GM12878 (cell line): ENCODE measurements around the gene ADAMTSL1. TPM values are rescaled to one million over a fixed set of nuclear protein-coding genes. Genes with fewer than 3 reads are reported as not detected.
"Not testable (repeated sequence)": the region's sequence is repeated elsewhere in the genome, so short reads cannot be mapped to it uniquely, and the experiment has no call there.

Source experiments
- ATAC-seq: fragments of 200-7000 bp; cut with Tn5 transposase; 3 replicates; pipeline ENCODE4 v1.9.1; 2020; ENCODE audit warnings: mild to moderate bottlenecking, moderate library complexity
- BruUV-seq: library from RNA; stranded (reverse); fragments of 400-500 nt; replicated peaks from 2 replicates; lab custom pipeline; 2021; lab: Mats Ljungman, UMichigan
- CTCF ChIA-PET: fragments of 300-600 bp; sonication (Branson Sonifier 250); formaldehyde crosslinking; extraction: SDS; loops from one replicate; lab custom pipeline; 2021; ENCODE audit warnings: inconsistent platforms; lab: Yijun Ruan, JAX
- POLR2A ChIA-PET: fragments of 350-600 bp; formaldehyde crosslinking; extraction: SDS; loops from one replicate; lab custom pipeline; 2021; ENCODE audit warnings: inconsistent platforms; lab: Charles Lee
- RAD21 ChIA-PET: fragments of 300-600 bp; sonication (Branson Sonifier 250); formaldehyde crosslinking; loops from one replicate; lab custom pipeline; 2023; ENCODE audit warnings: antibody characterized with exemption; ENCODE audit not compliant: unreplicated experiment; lab: Charles Lee
- SMC1A ChIA-PET: fragments of 300-600 bp; sonication (Branson Sonifier 250); formaldehyde crosslinking; loops from one replicate; lab custom pipeline; 2023; ENCODE audit not compliant: unreplicated experiment, uncharacterized antibody; lab: Charles Lee
- DNase-seq: peaks from one replicate; pipeline ENCODE4 v3.0.0-alpha.2; 2011; ENCODE audit warnings: low read depth, low spot score
- FAIRE-seq: peaks from 3 replicates; lab custom pipeline; 2011; peaks lifted over from hg19 to GRCh38; lab: Jason Lieb, UNC
- H2AFZ ChIP-seq: 2 replicates; pipeline ENCODE4 v1.6.0; 2011; ENCODE audit warnings: low read depth, low read length, control low read depth; ENCODE audit not compliant: control insufficient read depth
- H3K27ac ChIP-seq: 2 replicates; pipeline ENCODE4 v1.5.1; 2011; ENCODE audit warnings: control low read depth; ENCODE audit not compliant: control insufficient read depth, insufficient read depth
- H3K27me3 ChIP-seq, 2 experiments: replicated peaks in 1 of 2; 2 replicates each; pipeline versions ENCODE4 v1.6.0 to v1.6.1; 2011; ENCODE audit warnings: low read length in 1 of 2; ENCODE audit not compliant: control insufficient read depth in 2 of 2, insufficient read depth in 2 of 2
- H3K36me3 ChIP-seq, 2 experiments: 2 replicates each; pipeline ENCODE4 v1.5.1; 2011; ENCODE audit warnings: low read length in 1 of 2; ENCODE audit not compliant: control insufficient read depth in 2 of 2, insufficient read depth in 2 of 2
- H3K4me1 ChIP-seq: 2 replicates; pipeline ENCODE4 v1.6.1; 2011; ENCODE audit warnings: mild to moderate bottlenecking, low read length, moderate library complexity, mixed read lengths; ENCODE audit not compliant: control insufficient read depth, insufficient read depth
- H3K4me2 ChIP-seq: 2 replicates; pipeline ENCODE4 v1.6.0; 2011; ENCODE audit warnings: control low read depth; ENCODE audit not compliant: control insufficient read depth, insufficient read depth
- H3K4me3 ChIP-seq: fragments of 200-600 bp; sonication (generic); 2 replicates; pipeline ENCODE4 v1.5.1; 2016
- H3K79me2 ChIP-seq: 2 replicates; pipeline ENCODE4 v1.6.0; 2011; ENCODE audit warnings: low read length; ENCODE audit not compliant: control insufficient read depth, insufficient read depth
- H3K9ac ChIP-seq: 2 replicates; pipeline ENCODE4 v1.8.0; 2011; ENCODE audit warnings: low read length, control low read depth, mixed read lengths; ENCODE audit not compliant: control insufficient read depth, insufficient read depth
- H3K9me3 ChIP-seq: replicated peaks from 3 replicates; pipeline ENCODE4 v1.5.1; 2011; ENCODE audit warnings: mild to moderate bottlenecking, low read length; ENCODE audit not compliant: control insufficient read depth, insufficient read depth
- H4K20me1 ChIP-seq: 2 replicates; pipeline ENCODE4 v1.6.0; 2011; ENCODE audit not compliant: control insufficient read depth, insufficient read depth
- HDAC6 ChIP-seq: fragments of 200-600 bp; sonication (generic); IDR thresholded peaks from one replicate; pipeline ENCODE4 v1.8.0; 2017; ENCODE audit warnings: antibody characterized with exemption; ENCODE audit not compliant: unreplicated experiment
- IKZF2 ChIP-seq, 2 experiments: fragments of 450-650 bp; IDR thresholded peaks; 2 replicates each; pipeline ENCODE4 v1.6.1; 2017; ENCODE audit warnings: mild to moderate bottlenecking in 2 of 2, moderate library complexity in 2 of 2
- IRF4 ChIP-seq: IDR thresholded peaks from 2 replicates; pipeline ENCODE4 v1.6.1; 2011; ENCODE audit warnings: low read depth, low read length
- KLF5 ChIP-seq: fragments of 450-650 bp; IDR thresholded peaks from 2 replicates; pipeline ENCODE4 v1.6.1; 2014; ENCODE audit warnings: mild to moderate bottlenecking; ENCODE audit not compliant: partially characterized antibody
- LARP7 ChIP-seq: fragments of 450-650 bp; IDR thresholded peaks from 2 replicates; pipeline ENCODE4 v1.6.1; 2017; ENCODE audit warnings: mild to moderate bottlenecking
- NFXL1 ChIP-seq: fragments of 450-650 bp; IDR thresholded peaks from 2 replicates; pipeline ENCODE4 v1.6.1; 2017; ENCODE audit warnings: antibody characterized with exemption, mild to moderate bottlenecking, borderline replicate concordance
- NR2F1 ChIP-seq: fragments of 450-650 bp; conservative IDR thresholded peaks from 2 replicates; pipeline ENCODE4 v1.6.1; 2017; ENCODE audit warnings: mild to moderate bottlenecking
- POLR2AphosphoS5 ChIP-seq: IDR thresholded peaks from 2 replicates; pipeline ENCODE4 v1.6.1; 2011; ENCODE audit warnings: mild to moderate bottlenecking, low read length, inconsistent platforms
- RBBP5 ChIP-seq: fragments of 200-600 bp; sonication (generic); conservative IDR thresholded peaks from 2 replicates; pipeline ENCODE4 v1.6.1; 2016
- RUNX3 ChIP-seq: IDR thresholded peaks from 2 replicates; pipeline ENCODE4 v1.6.1; 2012; ENCODE audit warnings: low read length, inconsistent platforms
- WGBS: methylation state at CpG from one replicate; pipeline ENCODE4 v1.1.6; 2016; ENCODE audit warnings: low lambda C conversion rate; ENCODE audit not compliant: insufficient replicate concordance, insufficient coverage; ENCODE audit errors: missing lambda C conversion rate; 5-methylcytosine and 5-hydroxymethylcytosine counted together
- in situ Hi-C: fragments of 300-500 bp; cut with MboI; formaldehyde crosslinking; loops from 9 replicates; pipeline ENCODE4 v1.14.3; 2018; ENCODE audit warnings: mixed read lengths
- intact Hi-C: fragments of 100-400 bp; cut with micrococcal nuclease; formaldehyde crosslinking; loops from one replicate; pipeline ENCODE4 v1.14.2; 2022; ENCODE audit not compliant: unreplicated experiment
- polyA plus RNA-seq, 11 experiments: library from polyadenylated mRNA; depleted of rRNA in 4 of 11; unstranded in 6 of 11; stranded (reverse) in 5 of 11; fragments of >200 nt; fragmentation: Nextera tagmentation in 4 of 11; fragmentation: Illumina TruSeq in 1 of 11; extraction: Ambion mirVana in 4 of 11; extraction: Trizol in 1 of 11; gene quantifications; 1 replicate in 1 of 11; 2 replicates in 10 of 11; pipeline versions ENCODE4 v1.2.1 to v1.2.3, GENCODE V29; 2011 to 2016; ENCODE audit warnings: inconsistent platforms in 2 of 11, missing spikeins in 2 of 11, low read depth in 1 of 11
- total RNA-seq, 4 experiments: library from RNA; depleted of rRNA in 3 of 4; stranded (reverse); fragments of >200 nt in 3 of 4; fragmentation: Illumina TruSeq in 1 of 4; extraction: Trizol in 1 of 4; gene quantifications; 2 replicates each; pipeline versions ENCODE4 v1.2.1 to v1.2.3, GENCODE V29; 2013 to 2021

Gene ADAMTSL1
- total and polyA plus RNA-seq, 10 of the 15 experiments (the other 5 are each of a cell fraction or from before 2014, with no cell fraction given): 0.01 to 0.10 (median 0.07) TPM; not detected in 6

DNA sequence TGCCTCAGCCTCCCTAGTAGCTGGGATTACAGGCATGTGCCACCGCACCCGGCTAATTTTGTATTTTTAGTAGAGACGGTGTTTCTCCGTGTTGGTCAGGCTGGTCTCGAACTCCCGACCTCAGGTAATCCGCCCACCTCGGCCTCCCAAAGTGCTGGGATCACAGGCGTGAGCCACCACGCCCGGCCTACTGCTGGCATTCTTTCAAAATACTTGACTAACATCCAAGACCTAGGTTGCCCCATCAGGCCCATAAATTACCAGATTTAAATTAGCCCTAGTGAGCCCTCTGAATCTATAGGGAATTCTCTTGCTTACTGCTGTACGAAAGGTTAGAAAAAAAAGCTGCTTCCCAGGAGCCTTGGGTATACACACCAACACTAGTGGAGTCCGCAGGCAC lies 456.7 kb downstream of the ADAMTSL1 start:
- CTCF ChIA-PET, in situ Hi-C loops: not testable (repeated sequence)
- 57% methylated on average over 13 of the region's 13 CpGs for WGBS

DNA sequence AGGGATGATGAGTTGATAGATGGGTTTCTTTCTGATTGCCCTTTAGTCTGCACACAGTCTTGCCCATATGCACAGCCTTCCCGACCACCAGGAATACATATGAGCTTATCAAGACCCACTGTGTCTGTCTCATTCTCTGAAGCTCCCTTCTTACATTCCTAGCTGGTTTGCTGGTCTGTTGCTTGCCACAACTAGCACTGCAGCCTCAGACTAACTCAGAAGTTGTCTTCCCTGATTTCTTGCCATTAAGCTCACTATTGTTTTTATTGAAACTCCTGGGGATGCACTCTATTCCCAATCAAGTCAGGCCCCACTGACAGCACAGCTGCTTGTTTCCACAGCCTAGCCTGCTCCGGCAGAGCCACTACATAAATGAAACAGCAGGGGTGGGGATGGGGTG lies 461.6 kb downstream of the ADAMTSL1 start:
- in situ Hi-C loops (no loop called here), intact Hi-C loops (no loop called here)
- no TSS peak for BruUV-seq
- DNase-seq (no peak), ATAC-seq (no peak), FAIRE-seq (no peak)
- no peak overlapping the region for H3K4me2 ChIP-seq
- no peaks in the 10 kb centered on the region for H3K36me3 ChIP-seq
- H3K27me3 ChIP-seq: no peaks in the 10 kb centered on the region
- H3K4me3 ChIP-seq: no peak overlapping the region
- TF ChIP-seq POLR2AphosphoS5 (no peak), RUNX3 (no peak), HDAC6 (no peak), RBBP5 (no peak), NFXL1 (no peak), LARP7 (no peak), KLF5 (no peak), NR2F1 (no peak), IRF4 (no peak), IKZF2 (IDR thresholded peaks at IDR 0.05) (no peak)
- no peak overlapping the region for H3K27ac ChIP-seq
- WGBS: 0% methylated on average over 2 of the region's 2 CpGs
- SMC1A ChIA-PET: no interaction called here
- H3K79me2 ChIP-seq: no peaks in the 10 kb centered on the region
- RAD21 ChIA-PET: no interaction called here
- no peaks in the 10 kb centered on the region for H4K20me1 ChIP-seq
- no peak overlapping the region for H3K9ac ChIP-seq
- no peak overlapping the region for H2AFZ ChIP-seq
- H3K4me1 ChIP-seq: no peaks in the 10 kb centered on the region
- H3K9me3 ChIP-seq: no peaks in the 10 kb centered on the region
- CTCF ChIA-PET: no interaction called here
- POLR2A ChIA-PET: no interaction called here

More for the DNA sequence above, 456.7 kb downstream of the ADAMTSL1 start:
- H3K9me3 ChIP-seq, intact Hi-C loops, H3K9ac ChIP-seq, H3K4me3 ChIP-seq, ATAC-seq, H3K4me2 ChIP-seq, POLR2A ChIA-PET, H3K27ac ChIP-seq, H3K36me3 ChIP-seq, H3K79me2 ChIP-seq, H3K4me1 ChIP-seq, BruUV-seq, H2AFZ ChIP-seq, SMC1A ChIA-PET, H3K27me3 ChIP-seq, DNase-seq, H4K20me1 ChIP-seq, RAD21 ChIA-PET, FAIRE-seq: not testable (repeated sequence)
